ENCODE measurements around the gene TEAD1. TPM values are rescaled to one million over a fixed set of nuclear protein-coding genes. Genes with fewer than 3 reads are reported as not detected.

The TEAD1 gene
- polyA plus RNA-seq, 2 of the 4 experiments (the other 2 are of a cell fraction), result 111 to 112 TPM

DNA sequence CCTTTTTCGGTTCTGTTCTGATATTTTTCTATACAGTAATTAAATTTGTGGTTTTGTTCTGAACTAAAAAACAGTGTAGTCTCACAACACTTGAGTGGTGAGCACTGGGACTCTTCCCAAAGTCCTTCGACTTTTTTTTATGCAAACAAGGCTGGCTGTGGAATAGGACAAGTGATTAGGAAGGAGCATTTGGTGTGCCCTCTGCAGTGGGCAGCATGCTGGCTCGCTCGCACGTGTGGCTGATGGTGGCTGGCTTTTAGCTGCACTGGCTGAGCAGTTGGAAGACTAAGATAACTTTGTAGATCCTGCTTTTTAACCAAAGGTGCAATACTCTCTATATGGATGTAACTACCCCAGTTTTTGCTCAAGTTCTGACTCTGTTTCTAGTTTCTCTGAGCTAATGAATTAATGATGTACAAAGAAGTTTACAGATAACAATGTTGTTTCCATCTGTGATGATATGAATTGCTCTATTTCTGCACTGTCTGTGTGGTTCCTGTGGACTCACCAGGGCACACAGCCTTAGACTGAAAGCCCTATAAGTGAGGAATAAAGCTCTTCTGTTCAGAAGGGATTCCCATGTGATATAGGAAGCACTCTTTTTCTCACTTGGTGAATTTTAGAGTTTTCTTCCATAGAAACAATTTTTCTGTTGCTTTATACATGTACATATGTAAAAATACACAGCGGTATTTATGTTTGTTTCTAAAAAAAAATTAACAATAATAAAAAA lies 191.8 kb downstream of the TEAD1 start:
- WGBS (ENCODE audit: missing lambda C conversion rate), result 93% methylated on average over 6 of the region's 6 CpGs
- no peak overlapping the region for H3K27ac ChIP-seq
- POLR2A ChIA-PET, result no interaction called here
- H3K4me2 ChIP-seq, result no peak overlapping the region
- DNase-seq (ENCODE audit: low read depth in 1 of 2, low spot score in 1 of 2), result no peak
- no peaks in the 10 kb centered on the region for H3K9me3 ChIP-seq
- H3K4me3 ChIP-seq, result no peak overlapping the region
- CTCF ChIA-PET, result interaction anchor here (0.8 to 3.3 kb wide), 5 partner anchors 9 to 578 kb away, joined by 3 to 17 read pairs (median 4); no protein-coding TSS in a partner anchor
- no peak for FAIRE-seq
- no peak for ATAC-seq
- peaks cover 48% of the 10 kb centered on the region for H3K4me1 ChIP-seq
- TF ChIP-seq RCOR1 (IDR thresholded peaks at IDR 0.05; ENCODE audit: low read depth, low read length) (no peak), MAFK (IDR thresholded peaks at IDR 0.05; ENCODE audit: partially characterized antibody) (no peak), USF2 (IDR thresholded peaks at IDR 0.05) (no peak), FOSL2 (IDR thresholded peaks at IDR 0.05) (no peak), FOSL2 (CRISPR knock-in tag; IDR thresholded peaks at IDR 0.05) (no peak), ATOH8 (CRISPR knock-in tag; IDR thresholded peaks at IDR 0.05; ENCODE audit: low read depth) (no peak), RFX5 (IDR thresholded peaks at IDR 0.05) (no peak), ZC3H11A (IDR thresholded peaks at IDR 0.05) (no peak), KDM5A (IDR thresholded peaks at IDR 0.05) (no peak), NPAS2 (CRISPR knock-in tag; IDR thresholded peaks at IDR 0.05; ENCODE audit: borderline replicate concordance) (no peak), NFE2L2 (conservative IDR thresholded peaks at IDR 0.05; ENCODE audit: low read length) (no peak), EHF (CRISPR knock-in tag; IDR thresholded peaks at IDR 0.05) (no peak), TP53 (CRISPR knock-in tag; IDR thresholded peaks at IDR 0.05) (no peak)
- TF ChIP-seq, protein P1, sequence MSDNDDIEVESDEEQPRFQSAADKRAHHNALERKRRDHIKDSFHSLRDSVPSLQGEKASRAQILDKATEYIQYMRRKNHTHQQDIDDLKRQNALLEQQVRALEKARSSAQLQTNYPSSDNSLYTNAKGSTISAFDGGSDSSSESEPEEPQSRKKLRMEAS (IDR thresholded peaks at IDR 0.05), result no peak

DNA sequence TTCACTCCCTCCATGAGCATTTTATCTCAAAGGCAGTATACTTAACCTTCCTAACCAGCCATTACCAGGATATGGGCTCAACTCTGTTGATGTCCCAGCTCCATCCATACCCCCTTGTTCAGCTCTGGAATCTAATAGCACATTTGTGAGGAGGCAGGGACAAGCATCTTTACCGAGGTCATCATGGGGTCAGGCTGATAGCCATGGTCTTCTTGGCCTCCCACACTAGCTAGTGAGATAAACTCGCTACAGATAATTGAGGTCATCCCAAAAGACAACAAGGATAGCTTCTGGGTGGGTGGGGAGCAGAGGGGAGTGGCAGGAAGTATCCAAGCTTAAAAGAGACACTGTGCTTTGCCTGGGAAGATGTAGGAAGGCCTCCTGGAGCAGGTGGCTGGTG lies 193.3 kb downstream of the TEAD1 start:
- WGBS (ENCODE audit: missing lambda C conversion rate), result 90% methylated on average over 2 of the region's 2 CpGs
- POLR2A ChIA-PET, result no interaction called here
- no peak for FAIRE-seq

DNA sequence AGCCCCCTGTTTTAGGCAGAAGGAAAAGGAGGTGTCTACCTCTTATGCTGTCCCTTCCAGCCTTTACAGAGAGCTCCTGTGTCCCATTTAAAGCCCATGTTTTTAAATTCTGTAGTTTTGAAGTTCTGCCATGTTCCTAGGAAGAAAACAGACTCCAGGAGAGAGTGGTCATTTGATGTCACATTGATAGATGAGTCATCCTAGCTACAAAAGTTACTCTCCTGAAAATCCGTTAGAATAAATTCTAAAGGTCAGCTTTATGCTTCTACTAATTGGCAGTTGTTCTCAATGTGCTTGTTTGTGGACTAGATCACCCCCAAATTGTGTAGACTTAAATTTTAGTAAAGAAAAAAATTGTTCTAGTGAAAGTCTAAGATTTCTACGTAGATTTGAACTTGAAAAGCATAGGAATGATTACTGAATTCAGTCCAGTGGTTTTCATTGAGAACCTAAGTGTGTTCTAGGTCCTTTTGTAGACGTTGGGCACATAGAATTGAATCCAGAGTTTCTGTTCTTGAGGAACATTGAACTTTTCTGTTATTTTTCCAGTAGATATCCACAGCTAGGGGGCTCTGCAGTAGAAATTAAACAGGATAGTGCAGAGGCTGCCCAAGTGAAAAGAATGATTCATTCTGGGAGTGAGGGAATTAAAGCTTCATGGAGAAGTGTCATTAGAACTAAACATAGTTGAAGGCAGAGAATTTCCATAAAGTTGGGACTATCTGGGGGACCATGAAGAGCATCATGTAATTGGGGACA lies 194.3 kb downstream of the TEAD1 start:
- 59% methylated on average over 3 of the region's 3 CpGs for WGBS (ENCODE audit: missing lambda C conversion rate)
- TF ChIP-seq TFCP2L1 (CRISPR knock-in tag; IDR thresholded peaks at IDR 0.05) (no peak), JUN (IDR thresholded peaks at IDR 0.05) (no peak), FOSL2 (IDR thresholded peaks at IDR 0.05) (no peak), FOSL2 (CRISPR knock-in tag; IDR thresholded peaks at IDR 0.05) (peak; percentile 80), CBX2 (IDR thresholded peaks at IDR 0.05; ENCODE audit: borderline replicate concordance, low read depth) (no peak)
- TF ChIP-seq, protein P2, sequence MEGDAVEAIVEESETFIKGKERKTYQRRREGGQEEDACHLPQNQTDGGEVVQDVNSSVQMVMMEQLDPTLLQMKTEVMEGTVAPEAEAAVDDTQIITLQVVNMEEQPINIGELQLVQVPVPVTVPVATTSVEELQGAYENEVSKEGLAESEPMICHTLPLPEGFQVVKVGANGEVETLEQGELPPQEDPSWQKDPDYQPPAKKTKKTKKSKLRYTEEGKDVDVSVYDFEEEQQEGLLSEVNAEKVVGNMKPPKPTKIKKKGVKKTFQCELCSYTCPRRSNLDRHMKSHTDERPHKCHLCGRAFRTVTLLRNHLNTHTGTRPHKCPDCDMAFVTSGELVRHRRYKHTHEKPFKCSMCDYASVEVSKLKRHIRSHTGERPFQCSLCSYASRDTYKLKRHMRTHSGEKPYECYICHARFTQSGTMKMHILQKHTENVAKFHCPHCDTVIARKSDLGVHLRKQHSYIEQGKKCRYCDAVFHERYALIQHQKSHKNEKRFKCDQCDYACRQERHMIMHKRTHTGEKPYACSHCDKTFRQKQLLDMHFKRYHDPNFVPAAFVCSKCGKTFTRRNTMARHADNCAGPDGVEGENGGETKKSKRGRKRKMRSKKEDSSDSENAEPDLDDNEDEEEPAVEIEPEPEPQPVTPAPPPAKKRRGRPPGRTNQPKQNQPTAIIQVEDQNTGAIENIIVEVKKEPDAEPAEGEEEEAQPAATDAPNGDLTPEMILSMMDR (IDR thresholded peaks at IDR 0.05), result peak; percentile 41; the same call in 2 of the 3 replicates
- TF ChIP-seq, protein P3, sequence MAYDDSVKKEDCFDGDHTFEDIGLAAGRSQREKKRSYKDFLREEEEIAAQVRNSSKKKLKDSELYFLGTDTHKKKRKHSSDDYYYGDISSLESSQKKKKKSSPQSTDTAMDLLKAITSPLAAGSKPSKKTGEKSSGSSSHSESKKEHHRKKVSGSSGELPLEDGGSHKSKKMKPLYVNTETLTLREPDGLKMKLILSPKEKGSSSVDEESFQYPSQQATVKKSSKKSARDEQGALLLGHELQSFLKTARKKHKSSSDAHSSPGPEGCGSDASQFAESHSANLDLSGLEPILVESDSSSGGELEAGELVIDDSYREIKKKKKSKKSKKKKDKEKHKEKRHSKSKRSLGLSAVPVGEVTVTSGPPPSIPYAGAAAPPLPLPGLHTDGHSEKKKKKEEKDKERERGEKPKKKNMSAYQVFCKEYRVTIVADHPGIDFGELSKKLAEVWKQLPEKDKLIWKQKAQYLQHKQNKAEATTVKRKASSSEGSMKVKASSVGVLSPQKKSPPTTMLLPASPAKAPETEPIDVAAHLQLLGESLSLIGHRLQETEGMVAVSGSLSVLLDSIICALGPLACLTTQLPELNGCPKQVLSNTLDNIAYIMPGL (CRISPR knock-in tag; IDR thresholded peaks at IDR 0.05; ENCODE audit: borderline replicate concordance), result no peak
- DNase-seq (ENCODE audit: low read depth in 1 of 2, low spot score in 1 of 2) (no peak), FAIRE-seq (no peak), ATAC-seq (peak; percentile 48 to 51; a peak in 3 of 6 replicates)
- Histone ChIP-seq H3K4me1 (peaks cover 57% of the 10 kb centered on the region), H3K4me2 (peak overlapping the region; percentile 4; the same call in 1 of the 3 replicates), H3K27ac (peak overlapping the region in 1 of 2 experiments; percentile 49; a peak in 2 of 6 replicates), H3K9me3 (no peaks in the 10 kb centered on the region), H3K4me3 (no peak overlapping the region)
- ChIA-PET CTCF (interaction anchor here (0.6 to 3.3 kb wide), 12 partner anchors 11 to 580 kb away, joined by 3 to 17 read pairs (median 3); no protein-coding TSS in a partner anchor), POLR2A (no interaction called here)

More for the DNA sequence above, 193.3 kb downstream of the TEAD1 start:
- Histone ChIP-seq H3K4me1 (peaks cover 61% of the 10 kb centered on the region), H3K9me3 (no peaks in the 10 kb centered on the region), H3K27ac (peak overlapping the region in 1 of 2 experiments; percentile 28; a peak in 1 of 6 replicates), H3K4me3 (no peak overlapping the region), H3K4me2 (no peak overlapping the region)
- TF ChIP-seq, protein P4, sequence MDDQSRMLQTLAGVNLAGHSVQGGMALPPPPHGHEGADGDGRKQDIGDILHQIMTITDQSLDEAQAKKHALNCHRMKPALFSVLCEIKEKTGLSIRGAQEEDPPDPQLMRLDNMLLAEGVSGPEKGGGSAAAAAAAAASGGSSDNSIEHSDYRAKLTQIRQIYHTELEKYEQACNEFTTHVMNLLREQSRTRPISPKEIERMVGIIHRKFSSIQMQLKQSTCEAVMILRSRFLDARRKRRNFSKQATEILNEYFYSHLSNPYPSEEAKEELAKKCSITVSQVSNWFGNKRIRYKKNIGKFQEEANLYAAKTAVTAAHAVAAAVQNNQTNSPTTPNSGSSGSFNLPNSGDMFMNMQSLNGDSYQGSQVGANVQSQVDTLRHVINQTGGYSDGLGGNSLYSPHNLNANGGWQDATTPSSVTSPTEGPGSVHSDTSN (IDR thresholded peaks at IDR 0.05), result no peak
- no peak for TF ChIP-seq ZSCAN20 (CRISPR knock-in tag; IDR thresholded peaks at IDR 0.05)
- no peak for TF ChIP-seq CBX2 (IDR thresholded peaks at IDR 0.05; ENCODE audit: borderline replicate concordance, low read depth)
- no peak for TF ChIP-seq HOXA7 (CRISPR knock-in tag; IDR thresholded peaks at IDR 0.05)
- DNase-seq (ENCODE audit: low read depth in 1 of 2, low spot score in 1 of 2) (no peak), ATAC-seq (no peak)
- CTCF ChIA-PET, result interaction anchor here (0.9 to 3.3 kb wide), 10 partner anchors 9 to 135 kb away, joined by 3 to 17 read pairs (median 4); no protein-coding TSS in a partner anchor

All from A549 (cell line).